NK-92 treated with Interleukin-12 subunit alpha and Interleukin-12 subunit beta, amount 100 ng/mL, for 24 hours (cell line): ENCODE results near the gene IGSF9B.

Experiments
- DNase-seq: peaks from one replicate; lab custom pipeline; 2025; lab: John Stamatoyannopoulos, UW

Gene IGSF9B

GRCh38 chr11:133898770-133899115, 58.0 kb downstream of the IGSF9B start:
- DNase-seq = no peak

- no peak for DNase-seq
These were observed 58.6 kb downstream of the IGSF9B start for GRCh38 chr11:133898031-133898769.

GRCh38 chr11:133897331-133897650, 59.5 kb downstream of the IGSF9B start:
- DNase-seq = no peak

GRCh38 chr11:133896642-133897330, 60.0 kb downstream of the IGSF9B start:
- no peak for DNase-seq

- no peak for DNase-seq
These were observed 60.7 kb downstream of the IGSF9B start for GRCh38 chr11:133896028-133896427.

- DNase-seq = no peak
These were observed 61.2 kb downstream of the IGSF9B start for GRCh38 chr11:133895551-133895950.

- DNase-seq = no peak
These were observed 61.7 kb downstream of the IGSF9B start for GRCh38 chr11:133895061-133895479.

GRCh38 chr11:133893381-133893780, 63.4 kb downstream of the IGSF9B start:
- DNase-seq = no peak

- no peak for DNase-seq
These were observed 64.0 kb downstream of the IGSF9B start for GRCh38 chr11:133892584-133893380.

GRCh38 chr11:133892126-133892525, 64.6 kb downstream of the IGSF9B start:
- no peak for DNase-seq

- no peak for DNase-seq
These were observed 66.9 kb downstream of the IGSF9B start for GRCh38 chr11:133889893-133890292.

- no peak for DNase-seq
These were observed 67.6 kb downstream of the IGSF9B start for GRCh38 chr11:133889188-133889587.

- DNase-seq = no peak
These were observed 69.0 kb downstream of the IGSF9B start for GRCh38 chr11:133887692-133888332.

GRCh38 chr11:133886029-133886428, 70.7 kb downstream of the IGSF9B start:
- no peak for DNase-seq

GRCh38 chr11:133872160-133872559, 84.6 kb downstream of the IGSF9B start:
- DNase-seq = no peak

- DNase-seq = no peak
These were observed 89.3 kb downstream of the IGSF9B start for GRCh38 chr11:133867456-133867855.

- DNase-seq = no peak
These were observed 91.3 kb downstream of the IGSF9B start for GRCh38 chr11:133865466-133865865.

- no peak for DNase-seq
These were observed 92.0 kb downstream of the IGSF9B start for GRCh38 chr11:133864756-133865155.

- DNase-seq = no peak
These were observed 96.6 kb downstream of the IGSF9B start for GRCh38 chr11:133860151-133860550.
